Hematopoietic multipotent progenitor cell treated with erythropoietin and hydrocortisone succinate and interleukin-3 and kit ligand, for 4 days (in vitro differentiated cells): Measurements from ENCODE around the gene FCHSD2.
"Not testable (repeated sequence)": the region's sequence is repeated elsewhere in the genome, so short reads cannot be mapped to it uniquely, and the experiment has no call there.

Experiments used
- DNase-seq: peaks from one replicate; pipeline ENCODE4 v3.0.0-alpha.2; 2015

FCHSD2 gene

DNA sequence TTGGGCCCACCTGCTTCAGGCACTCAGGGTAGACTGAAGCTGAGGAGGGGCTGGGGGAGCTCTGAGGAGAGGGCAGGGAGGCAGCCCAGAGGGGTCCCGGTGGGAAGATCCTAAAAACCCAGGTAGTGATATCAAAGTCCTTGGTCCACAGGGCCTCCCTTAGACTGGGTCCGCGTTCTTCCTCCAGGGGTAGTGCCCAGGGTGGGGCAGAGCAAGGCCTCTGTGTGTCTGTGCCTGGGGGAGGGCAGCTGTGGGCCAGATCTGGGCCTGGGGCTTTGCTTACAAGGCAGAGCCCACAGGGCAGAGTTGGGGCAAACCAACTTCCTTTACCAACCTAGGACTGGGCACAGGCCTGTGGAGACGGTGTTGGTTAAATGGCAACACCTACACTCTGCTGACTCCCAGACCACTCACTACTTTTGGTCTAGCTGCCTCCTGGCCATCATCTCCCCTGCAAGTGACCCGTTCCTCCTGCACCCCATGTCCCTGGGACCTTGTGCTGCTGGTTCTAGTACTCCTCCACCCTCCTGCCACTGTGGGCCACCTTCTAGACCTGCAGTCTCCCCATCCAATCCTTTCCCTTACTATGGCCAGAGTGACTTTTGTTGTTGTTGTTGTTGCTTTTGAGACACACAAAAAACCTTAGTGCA is 312.1 kb downstream of the FCHSD2 start:
- DNase-seq, result no peak

DNA sequence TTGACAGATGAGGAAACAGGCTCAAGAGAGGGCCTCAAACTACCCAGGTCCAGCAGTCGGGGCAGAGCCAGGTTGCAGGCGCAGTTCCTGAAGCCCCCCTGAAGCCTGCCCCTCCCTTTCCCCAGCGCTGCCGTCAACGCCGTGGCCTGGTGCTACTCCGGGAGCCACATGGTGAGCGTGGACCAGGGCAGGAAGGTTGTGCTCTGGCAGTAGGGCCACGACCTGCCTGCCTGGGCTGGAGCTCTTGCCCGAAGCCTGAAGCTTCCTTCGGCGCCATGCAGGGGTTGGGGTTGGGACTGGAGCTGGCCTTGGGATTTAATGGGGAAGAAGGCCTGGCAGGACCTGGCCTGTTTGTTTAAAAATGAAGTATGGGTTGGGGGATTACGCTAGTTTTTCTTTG is 312.9 kb downstream of the FCHSD2 start:
- DNase-seq, result no peak

DNA sequence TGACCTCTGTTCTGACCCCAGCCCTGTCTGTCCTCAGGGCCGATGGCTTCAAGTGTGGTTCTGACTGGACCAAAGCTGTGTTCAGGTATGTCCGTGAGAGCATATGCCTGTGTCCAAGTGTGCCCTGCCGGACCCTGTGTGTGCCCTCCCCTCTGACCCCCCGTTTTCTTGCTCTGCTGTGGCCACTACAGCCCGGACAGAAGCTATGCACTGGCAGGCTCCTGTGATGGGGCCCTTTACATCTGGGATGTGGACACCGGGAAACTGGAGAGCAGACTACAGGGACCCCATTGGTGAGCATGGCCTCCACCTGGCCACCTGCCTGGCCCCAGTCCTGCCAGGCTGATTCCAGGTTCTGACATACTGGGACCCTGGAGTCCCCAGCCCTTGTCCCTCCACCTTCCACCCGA is 313.4 kb downstream of the FCHSD2 start:
- DNase-seq, result no peak

DNA sequence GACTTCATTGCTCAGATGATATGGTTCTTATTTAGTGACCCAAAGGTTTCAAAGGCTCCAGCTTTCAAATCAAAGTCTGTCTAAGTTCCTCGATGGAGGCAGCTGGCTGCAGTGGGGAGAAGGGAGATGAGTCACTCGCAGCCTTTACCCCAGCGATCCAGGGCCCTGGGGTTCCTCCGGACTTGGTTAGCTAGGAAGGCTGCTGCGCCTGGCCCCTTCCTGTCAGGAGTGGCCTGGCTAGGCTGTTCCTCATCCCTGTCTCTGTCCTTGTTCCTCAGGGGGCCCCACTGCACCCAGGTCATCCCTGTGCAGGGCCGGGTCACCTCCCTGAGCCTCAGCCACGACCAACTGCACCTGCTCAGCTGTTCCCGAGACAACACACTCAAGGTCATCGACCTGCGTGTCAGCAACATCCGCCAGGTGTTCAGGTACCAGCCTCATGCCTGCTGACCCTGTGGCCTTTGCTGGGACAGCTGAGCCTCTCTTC is 314.0 kb downstream of the FCHSD2 start:
- no peak for DNase-seq

DNA sequence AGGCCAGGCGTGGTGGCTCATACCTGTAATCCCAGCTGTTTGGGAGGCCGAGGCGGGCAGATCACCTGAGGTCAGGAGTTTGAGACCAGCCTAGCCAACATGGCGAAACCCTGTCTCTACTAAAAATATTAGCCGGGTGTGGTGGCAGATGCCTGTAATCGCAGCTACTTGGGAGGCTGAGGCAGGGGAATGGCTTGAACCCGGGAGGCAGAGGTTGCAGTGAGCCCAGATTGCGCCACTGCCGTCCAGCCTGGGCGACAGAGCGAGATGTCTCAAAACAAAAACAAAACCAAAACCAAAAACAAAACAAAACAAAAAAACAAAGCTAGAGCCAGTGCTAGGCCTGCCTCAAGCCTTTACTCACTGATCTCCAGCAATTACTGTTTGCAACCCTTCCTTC is 314.5 kb downstream of the FCHSD2 start:
- DNase-seq, result not testable (repeated sequence)

DNA sequence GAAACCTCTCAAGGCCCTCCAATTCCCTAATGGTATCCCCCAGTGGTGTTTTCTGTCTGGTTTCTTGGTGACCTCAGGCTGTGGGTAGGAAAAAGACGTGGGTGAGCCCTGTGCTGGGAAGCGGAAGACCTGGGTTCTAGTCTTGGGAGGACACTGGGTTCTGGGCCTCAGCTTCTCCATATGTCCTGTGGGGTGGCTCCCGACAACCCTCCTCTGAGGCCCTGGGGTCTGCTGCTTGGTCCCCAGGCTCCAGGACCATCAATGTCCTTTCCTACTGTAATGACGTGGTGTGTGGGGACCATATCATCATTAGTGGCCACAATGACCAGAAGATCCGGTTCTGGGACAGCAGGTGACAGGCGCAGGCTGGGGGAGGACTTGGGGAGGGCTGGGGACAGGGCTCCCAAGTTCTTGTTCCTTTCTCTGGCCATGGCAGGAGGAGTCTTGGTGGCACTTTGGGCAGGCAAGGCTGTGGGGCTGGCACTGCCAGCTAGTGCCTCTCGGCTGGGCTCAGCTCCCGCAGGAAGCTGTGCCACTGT is 315.1 kb downstream of the FCHSD2 start:
- no peak for DNase-seq

DNA sequence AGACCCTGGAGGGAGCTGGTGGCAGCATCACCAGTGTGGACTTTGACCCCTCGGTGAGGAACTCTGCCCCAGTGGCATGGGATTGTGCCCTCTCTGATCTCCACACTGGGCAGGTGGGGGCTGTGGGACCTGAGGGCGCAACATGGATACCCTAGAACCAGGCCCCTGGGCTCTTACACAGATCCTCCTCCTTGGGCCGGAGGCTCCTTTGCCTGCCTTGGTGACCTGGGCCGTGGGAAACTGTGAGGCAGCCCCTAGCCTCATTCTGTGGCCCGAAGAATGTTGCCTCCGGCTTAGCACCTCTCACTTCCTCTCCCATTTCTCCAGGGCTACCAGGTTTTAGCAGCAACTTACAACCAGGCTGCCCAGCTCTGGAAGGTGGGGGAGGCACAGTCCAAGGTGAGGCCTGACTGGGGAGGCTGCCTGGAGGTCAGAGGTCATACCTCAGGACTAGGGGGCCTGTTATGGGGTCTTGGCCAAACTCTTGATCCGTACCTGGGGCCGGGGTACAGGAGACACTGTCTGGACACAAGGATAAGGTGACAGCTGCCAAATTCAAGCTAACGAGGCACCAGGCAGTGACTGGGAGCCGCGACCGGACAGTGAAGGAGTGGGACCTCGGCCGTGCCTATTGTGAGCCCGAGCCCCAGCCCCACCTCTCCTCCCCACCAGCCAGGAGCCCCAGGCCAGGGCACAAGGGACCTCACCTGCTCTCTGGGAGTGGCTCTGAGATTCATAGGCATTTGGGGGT is 315.8 kb downstream of the FCHSD2 start:
- no peak for DNase-seq

DNA sequence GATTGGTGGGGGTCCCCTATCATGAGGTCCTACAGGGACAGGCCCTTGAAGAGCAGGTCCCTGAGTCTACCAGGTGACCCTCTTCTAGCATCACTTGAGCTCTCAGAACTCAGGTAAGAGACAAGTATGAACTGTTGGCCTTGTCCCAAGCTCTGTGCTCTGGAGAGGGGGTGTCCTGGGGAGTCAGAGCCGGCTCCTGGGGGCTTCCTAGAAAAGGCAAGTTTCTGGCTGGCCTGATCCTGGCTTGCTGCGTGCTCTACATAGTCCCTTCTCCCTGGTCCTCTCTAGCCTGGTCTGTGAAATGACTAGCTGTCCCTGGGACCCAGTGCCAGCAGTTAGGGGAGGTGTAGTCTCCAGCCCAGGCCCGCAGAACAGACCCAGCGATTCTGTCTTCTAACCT is 316.5 kb downstream of the FCHSD2 start:
- DNase-seq, result no peak

DNA sequence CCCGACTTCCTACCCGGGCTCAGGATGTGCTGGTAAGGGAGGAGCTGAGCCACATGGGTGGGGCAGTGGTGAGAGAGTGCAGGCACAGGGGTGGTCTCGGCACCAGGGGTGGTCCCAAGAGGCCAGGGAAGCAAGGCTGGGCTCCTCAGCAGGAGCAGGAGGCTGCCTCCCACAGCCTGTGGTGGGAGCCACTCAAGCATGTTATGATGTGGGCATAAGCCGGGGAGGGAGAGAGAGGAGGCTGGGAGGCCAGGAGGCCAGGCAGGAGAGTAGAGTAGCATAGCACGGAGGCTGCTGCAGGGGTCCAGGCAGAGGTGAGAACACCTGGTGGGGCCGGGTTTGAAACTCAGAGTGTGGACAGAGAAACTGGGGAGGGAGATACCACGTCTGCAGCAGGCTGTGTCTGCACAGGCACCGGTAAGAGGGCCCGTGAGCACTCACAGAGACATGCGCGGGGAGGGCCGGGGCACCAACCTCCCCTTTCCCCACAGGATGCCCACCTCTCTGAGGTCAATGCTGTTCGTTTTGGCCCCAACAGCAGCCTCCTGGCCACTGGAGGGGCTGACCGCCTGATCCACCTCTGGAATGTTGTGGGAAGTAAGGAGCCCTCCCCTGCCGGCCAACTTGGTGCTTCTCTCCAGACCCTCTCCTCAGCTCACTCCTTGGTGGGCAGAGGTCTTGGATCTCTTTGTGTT is 317.2 kb downstream of the FCHSD2 start:
- DNase-seq, result no peak

DNA sequence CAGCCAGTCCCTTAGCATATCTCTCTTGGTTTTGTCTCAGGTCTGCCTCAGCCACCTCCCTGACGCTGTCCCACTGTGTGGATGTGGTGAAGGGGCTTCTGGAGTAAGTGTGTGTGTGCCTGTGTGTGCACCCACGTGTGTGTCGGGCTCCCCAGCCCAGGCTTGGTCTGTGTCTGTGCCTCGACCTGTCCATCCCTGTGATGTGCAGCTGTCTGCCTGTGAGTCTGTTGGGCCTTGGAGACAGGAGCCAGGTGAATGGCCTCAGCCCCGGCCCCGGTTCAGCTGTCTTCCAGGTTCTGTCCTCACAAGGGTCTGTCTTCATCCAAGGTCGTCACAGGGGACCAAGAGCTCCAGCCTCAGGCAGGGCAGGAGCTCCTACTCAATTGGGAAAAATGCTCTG is 318.1 kb downstream of the FCHSD2 start:
- DNase-seq, result no peak

DNA sequence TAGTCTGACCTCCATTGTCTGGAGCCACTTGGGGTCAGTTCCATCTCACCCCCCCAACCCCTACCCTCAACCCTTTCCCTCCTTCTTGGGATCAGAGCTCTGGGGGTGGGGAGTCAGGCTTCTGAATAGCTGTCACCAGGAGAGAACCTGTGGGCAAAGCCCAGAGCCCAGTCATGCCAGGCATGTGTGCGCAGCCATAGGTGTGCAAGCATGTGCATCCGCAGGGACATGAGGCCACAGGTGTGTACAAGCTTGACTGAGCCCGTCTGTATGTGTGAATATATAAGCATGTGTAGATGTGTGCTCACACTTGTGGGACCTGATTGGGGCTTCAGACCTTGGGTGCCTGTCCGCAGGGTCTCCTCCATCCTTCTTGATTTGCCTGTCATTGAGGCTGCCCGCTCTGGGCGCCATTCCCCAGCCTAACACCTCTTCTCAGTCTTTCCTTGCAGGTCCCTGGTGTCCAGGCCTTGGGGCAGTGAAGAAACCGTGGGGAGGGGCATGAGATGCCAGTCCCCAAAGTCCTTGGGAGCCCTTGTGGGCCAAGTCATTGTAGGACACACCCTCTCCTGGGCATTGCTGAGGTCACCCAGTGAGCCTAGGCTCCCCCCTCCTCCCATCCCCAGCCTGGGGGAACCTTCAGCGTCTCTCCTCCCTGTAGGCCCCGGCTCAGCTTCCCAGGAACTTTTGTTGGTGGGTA is 318.9 kb downstream of the FCHSD2 start:
- DNase-seq, result no peak

DNA sequence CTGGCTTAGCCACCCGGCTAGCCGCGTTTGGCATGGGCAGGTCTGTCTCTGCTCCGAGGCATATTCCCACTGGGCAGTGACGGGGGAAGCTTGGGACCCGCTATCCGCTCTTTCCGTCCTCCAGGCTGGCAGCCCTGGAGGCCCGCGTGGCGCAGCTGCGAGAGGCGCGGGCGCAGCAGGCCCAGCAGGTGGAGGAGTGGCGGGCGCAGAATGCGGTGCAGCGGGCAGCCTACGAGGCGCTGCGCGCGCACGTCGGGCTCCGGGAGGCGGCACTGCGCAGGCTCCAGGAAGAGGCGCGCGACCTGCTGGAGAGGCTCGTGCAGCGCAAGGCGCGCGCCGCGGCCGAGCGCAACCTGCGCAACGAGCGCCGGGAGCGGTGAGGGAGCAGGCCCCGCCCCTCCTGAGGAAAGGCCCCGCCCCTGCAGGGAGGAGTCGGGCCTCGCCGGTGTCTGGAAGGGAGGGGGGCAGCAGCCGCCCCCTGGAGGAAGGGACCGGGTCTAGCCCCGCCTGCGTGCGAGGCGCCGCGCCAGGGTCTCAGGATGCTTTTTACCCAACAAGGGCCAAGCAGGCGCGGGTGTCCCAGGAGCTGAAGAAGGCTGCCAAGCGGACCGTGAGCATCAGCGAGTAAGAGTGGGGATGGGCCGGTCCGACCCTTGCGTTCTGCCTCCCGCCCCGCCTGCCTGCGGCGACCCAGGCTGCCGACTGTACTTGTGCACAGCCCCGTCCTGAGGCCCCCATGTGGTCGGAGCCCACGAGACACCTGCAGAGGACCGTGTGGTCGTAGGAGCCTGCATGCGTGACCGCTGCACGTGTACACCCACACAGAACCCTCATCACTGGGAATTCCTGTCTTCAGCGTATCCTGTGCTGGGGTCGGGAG is 320.0 kb downstream of the FCHSD2 start:
- DNase-seq, result peak; percentile 86

DNA sequence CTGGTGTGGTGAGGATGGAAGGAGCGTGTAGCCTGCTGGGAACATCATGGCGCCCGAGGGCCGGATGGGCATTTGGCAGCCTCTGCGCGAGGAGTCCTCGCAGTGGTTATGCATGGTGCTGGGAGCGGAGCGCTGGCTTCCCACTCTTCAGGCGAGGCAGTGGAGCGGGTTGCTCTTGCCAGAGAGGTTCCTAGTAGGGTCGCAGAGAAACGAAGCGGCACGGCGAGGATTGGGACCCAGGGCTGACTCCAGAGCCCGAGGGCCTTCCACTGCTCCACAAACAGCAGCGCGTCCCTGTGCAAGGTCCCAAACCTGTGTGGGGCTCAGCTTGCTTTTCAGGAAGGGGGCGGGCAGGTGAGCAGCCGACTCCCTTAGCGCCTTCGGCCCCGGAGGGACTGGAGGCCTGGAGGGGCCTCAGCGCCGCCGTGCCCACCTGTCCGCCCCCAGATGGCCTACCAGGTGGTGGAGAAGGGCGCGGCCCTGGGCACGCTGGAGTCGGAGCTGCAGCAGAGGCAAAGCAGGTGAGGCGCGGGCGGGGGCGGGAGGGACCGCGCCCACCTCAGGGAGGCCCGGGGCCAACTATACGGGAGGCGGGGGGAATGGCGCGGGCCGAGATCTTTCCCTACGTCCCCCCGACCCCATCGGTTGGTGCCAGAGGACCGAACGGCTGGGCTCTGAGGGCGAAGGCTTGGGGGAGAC is 320.7 kb downstream of the FCHSD2 start:
- DNase-seq, result no peak

DNA sequence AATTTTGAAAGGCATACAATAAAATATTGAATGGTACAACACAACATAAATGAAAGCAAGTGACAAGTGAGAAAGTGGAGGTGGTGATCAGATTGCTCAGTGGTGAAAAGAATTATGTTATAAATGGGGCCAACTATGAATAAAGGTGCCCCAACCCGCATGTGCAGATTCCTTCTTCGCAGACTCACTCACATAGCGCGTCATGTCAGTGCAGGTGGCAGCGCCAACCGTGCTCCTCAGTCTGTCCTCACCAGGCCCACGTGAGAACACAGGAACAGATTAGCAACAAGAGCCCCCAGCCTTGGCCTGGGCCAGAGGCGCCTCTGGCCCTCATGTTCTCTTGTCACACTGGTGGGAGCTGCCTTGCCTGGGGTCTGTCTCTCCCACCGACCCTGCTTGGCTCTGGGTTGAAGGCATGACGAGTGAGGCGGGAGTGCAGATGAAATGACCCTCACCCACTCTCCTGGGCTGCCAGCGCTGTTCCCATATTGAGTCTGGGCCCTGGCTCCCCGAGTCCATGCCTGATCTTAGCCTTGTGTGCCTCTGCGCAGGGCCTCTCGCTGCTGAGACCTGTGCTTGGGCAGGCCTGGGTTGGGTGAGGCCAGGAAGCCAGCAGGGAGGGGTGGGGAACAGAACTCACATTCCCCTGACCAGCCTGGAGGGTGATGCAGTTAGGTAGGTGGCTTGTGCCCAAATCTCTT is 321.5 kb downstream of the FCHSD2 start:
- DNase-seq, result no peak

DNA sequence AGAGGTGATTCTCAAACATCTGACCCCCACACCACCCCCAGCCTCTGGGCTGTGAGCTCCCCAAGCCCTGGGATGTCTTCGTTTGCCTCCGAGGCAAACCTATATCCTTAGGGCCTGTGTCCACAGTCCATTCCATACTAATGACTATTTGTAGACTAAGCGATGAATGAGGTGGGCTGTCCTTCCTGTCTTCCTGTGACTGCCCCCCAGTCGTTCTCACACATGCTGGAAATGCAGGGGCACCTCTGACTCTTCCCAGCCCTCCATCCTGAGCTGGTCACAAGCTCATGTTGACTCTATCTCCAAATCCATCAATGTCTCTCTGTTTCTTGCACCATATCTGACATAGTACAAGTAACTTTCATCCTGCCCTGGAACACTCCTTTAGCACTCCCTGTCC is 323.1 kb downstream of the FCHSD2 start:
- no peak for DNase-seq

DNA sequence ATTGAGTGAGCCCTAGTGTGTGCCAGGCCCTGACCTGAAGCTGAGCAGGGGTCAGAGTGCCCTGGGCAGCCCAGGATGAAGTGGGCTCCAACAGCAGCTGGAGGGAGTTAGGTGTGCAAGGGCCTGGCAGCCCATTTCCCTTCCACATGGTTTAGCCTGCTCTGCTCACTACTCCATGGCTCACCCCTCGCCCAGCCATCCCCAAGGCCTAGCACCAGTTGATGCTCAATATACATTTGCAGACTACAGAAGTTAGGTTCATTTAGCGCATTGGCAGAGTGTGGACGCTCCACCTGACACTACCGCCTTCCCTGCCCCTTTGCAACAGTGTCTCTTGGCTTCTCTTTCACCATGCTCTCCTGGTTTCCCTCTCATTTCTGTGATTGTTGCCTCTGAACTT is 324.2 kb downstream of the FCHSD2 start:
- DNase-seq, result no peak

DNA sequence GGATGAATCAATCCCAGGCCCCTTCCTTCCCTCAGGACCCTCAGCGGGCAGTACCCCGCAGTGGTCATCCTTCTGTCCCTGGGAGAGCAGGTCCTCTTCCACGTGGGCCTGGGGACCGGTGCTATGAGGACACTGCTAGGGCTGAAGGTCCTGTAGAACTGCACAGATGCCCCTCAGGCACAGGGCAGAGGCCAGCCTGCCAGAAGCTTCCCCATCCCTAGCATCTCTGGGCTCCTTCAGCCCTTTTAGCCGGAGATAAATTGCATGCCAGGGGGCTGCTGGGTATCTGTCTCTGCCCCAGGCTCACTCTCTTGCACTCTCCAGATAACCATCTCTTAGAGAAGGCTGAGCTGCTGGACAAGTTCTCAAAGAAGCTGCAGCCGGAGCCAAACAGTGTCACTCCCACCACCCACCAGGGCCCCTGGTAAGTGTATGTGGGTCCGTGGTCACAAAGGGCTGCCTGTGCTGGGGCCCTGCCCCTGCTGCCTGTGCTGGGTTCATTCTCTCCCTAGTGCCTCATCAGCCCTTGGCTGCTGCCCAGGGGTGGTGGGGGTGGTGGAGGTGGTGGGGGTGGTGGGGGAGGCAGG is 325.6 kb downstream of the FCHSD2 start:
- peak; percentile 72 for DNase-seq

DNA sequence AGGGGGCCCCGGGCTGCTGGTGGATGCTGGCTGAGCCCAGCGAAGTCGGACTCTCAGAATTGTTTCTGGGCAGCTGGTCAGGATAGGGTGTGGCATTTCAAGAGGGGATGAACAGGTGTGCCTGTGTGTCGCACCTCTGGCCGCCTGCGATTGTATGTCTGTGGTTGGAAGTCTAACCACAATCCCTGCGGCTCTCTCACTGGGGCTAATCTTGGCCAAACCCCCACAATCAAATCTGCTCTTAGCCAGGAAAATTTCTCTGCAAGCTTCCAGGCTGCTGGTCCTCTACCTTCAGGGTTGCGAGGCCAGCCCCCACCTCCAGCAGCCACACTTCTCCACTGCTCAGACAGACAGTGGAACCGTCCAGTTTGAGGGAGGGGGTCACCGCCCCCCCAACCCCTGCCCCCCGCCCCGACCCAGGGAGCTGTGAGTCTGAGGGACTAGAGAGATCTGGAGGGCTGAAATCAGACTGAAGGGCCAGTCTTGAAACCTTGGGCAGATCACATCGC is 327.0 kb downstream of the FCHSD2 start:
- DNase-seq, result peak; percentile 79

DNA sequence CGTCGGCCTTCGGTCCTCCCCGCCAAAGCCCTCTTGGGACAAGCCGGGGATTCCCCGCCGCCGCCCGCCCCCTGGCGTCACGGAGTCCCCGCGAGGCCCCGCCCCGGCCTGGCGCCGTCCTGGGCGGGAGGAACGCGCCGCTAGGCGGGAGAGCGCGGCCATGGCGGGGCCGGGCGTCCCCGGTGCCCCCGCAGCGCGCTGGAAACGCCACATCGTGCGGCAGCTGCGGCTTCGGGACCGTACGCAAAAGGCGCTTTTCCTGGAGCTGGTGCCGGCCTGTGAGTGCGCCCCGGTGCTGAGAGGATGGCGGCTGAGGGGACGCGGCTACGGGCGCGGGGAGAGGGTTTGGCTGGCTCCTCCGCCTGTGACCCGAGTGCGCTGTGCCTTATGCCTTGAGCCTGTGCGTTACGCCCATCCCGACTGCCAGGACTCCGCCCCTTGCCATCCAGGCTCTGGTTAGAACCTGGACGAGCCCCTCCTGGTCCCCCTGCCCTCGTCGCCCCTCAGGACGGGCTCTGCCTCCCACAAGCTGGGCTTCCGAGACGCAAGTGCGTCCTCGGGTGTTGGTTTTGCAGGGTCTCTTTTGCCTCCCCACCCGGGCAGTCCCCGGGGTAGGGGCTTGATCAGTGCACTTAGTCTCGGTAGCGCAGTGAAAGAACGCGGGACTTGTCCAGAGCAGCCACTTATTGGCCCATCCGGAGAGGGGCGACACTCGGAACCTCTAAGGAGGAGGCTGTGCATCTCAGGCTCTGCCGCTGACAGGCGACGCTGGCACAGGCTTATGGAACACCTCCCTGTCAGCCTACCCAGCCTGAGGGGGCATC is 327.6 kb downstream of the FCHSD2 start, which contains the start of gene ATG16L2:
Gene ATG16L2 (plus strand): TSS at position 126 of the 824 bp plus-strand sequence. CDS start 35 bp downstream, at position 161.
- DNase-seq, result peak; percentile 94
